ENCODE measurements around the gene ATP2A2. TPM values are rescaled to one million over a fixed set of nuclear protein-coding genes. Genes with fewer than 3 reads are reported as not detected.
A peak's percentile ranks its signal among the peaks of the same experiment; 100 is the strongest.

The ATP2A2 gene
- total and polyA plus RNA-seq, 2 of the 8 experiments (the other 6 are each of a cell fraction or from before 2014, with no cell fraction given) = 86.1 to 271 TPM

- no peak overlapping the region for H2BK120ac ChIP-seq (replicated peaks; ENCODE audit: low read depth, low read length)
- no peak overlapping the region for H3K18ac ChIP-seq (ENCODE audit: extremely low read depth, low read length)
- H3K14ac ChIP-seq (ENCODE audit: insufficient read length) = no peak overlapping the region
- H3K23ac ChIP-seq (ENCODE audit: insufficient read length) = no peak overlapping the region
- no peaks in the 10 kb centered on the region for H4K20me1 ChIP-seq (replicated peaks in 1 of 2; ENCODE audit: control insufficient read depth in 1 of 2, insufficient read depth in 2 of 2, low read length in 2 of 2)
- no peaks in the 10 kb centered on the region for H3K9me3 ChIP-seq (ENCODE audit: insufficient read depth in 2 of 2, low read depth in 1 of 2, low read length in 1 of 2)
- no peaks in the 10 kb centered on the region for H3K79me2 ChIP-seq (ENCODE audit: control insufficient read depth in 1 of 2, insufficient read depth in 2 of 2, low read length in 2 of 2)
- H2BK5ac ChIP-seq (ENCODE audit: low read depth, low read length) = no peak overlapping the region
- H3K4me2 ChIP-seq (ENCODE audit: insufficient read depth in 1 of 2, low read depth in 2 of 2, low read length in 2 of 2) = no peak overlapping the region
- peaks cover 0 to 4% (median 0%) of the 10 kb centered on the region in 4 experiments; a peak in 3 of 8 replicates for H3K36me3 ChIP-seq (ENCODE audit: control insufficient read depth in 2 of 4, insufficient read depth in 4 of 4, low read length in 3 of 4)
- TF ChIP-seq RAD21 (IDR thresholded peaks at IDR 0.05 in 1 of 2, conservative IDR thresholded peaks at IDR 0.05 in 1 of 2; ENCODE audit: low read depth in 2 of 2, low read length in 2 of 2) (peak; percentile 42 to 48), GABPA (IDR thresholded peaks at IDR 0.05; ENCODE audit: borderline replicate concordance, insufficient read depth, low read length) (no peak), CTCF (IDR thresholded peaks at IDR 0.05; ENCODE audit: control extremely low read depth in 1 of 3, insufficient read depth in 1 of 3, low read depth in 1 of 3, low read length in 3 of 3) (peak; percentile 38 to 71 (median 63))
- H2BK20ac ChIP-seq (ENCODE audit: low read length) = no peak overlapping the region
- H2AK5ac ChIP-seq (ENCODE audit: low read depth, low read length) = no peak overlapping the region
- H3K4me3 ChIP-seq (ENCODE audit: extremely low read depth in 1 of 4, insufficient read depth in 2 of 4, low read depth in 3 of 4, low read length in 4 of 4) = no peak overlapping the region
- no peaks in the 10 kb centered on the region for H3K27me3 ChIP-seq (replicated peaks in 1 of 4; ENCODE audit: control insufficient read depth in 3 of 4, extremely low read depth in 1 of 4, insufficient read depth in 3 of 4, low read length in 3 of 4)
- FAIRE-seq (peak; percentile 7), DNase-seq (ENCODE audit: low read depth in 1 of 2, low spot score in 2 of 2) (no peak)
- no peak overlapping the region for H2BK12ac ChIP-seq (ENCODE audit: low read depth, low read length)
- no peak overlapping the region for H3K4ac ChIP-seq (replicated peaks; ENCODE audit: insufficient read length, low read depth, low read length)
- no peak overlapping the region for H3K56ac ChIP-seq (replicated peaks; ENCODE audit: insufficient read length, low read depth, low read length)
- CTCF ChIA-PET (ENCODE audit: partially characterized antibody) = interaction anchor here (1.3 to 1.6 kb wide), 3 partner anchors 11 to 72 kb away, joined by 3 to 6 read pairs (median 5); no protein-coding TSS in a partner anchor
- no peaks in the 10 kb centered on the region for H3K79me1 ChIP-seq (ENCODE audit: low read depth, low read length)
- POLR2A ChIA-PET (ENCODE audit: partially characterized antibody) = interaction anchor here (3.9 to 8.1 kb wide), 2 partner anchors 11 to 17 kb away, joined by 20 to 48 read pairs; no protein-coding TSS in a partner anchor
- no peak overlapping the region for H2BK15ac ChIP-seq (ENCODE audit: low read length)
- H4K5ac ChIP-seq (ENCODE audit: insufficient read length, low read depth, low read length) = no peak overlapping the region
- 41% methylated on average over 3 of the region's 3 CpGs; no CpG with 5 or more reads in 1 of the 2 experiments for WGBS, 2 experiments (ENCODE audit: extremely low coverage in 1 of 2, insufficient coverage in 1 of 2, insufficient read length in 1 of 2, insufficient replicate concordance in 2 of 2, low coverage in 1 of 2, low lambda C conversion rate in 2 of 2, missing lambda C conversion rate in 1 of 2)
- no peak overlapping the region for H4K91ac ChIP-seq (replicated peaks; ENCODE audit: insufficient read length, low read length)
- H3K23me2 ChIP-seq (ENCODE audit: low read depth, low read length) = no peaks in the 10 kb centered on the region
- H3K4me1 ChIP-seq (replicated peaks in 1 of 4; ENCODE audit: control insufficient read depth in 3 of 4, insufficient read depth in 4 of 4, low read length in 3 of 4) = no peaks in the 10 kb centered on the region
- no peak overlapping the region for H3K27ac ChIP-seq (ENCODE audit: low read depth, low read length)
- no peak overlapping the region for H4K8ac ChIP-seq (ENCODE audit: extremely low read depth, insufficient read depth, low read length)
- H3K9ac ChIP-seq (replicated peaks in 1 of 4; ENCODE audit: extremely low read depth in 1 of 4, low read depth in 3 of 4, low read length in 3 of 4) = no peak overlapping the region
- H2AFZ ChIP-seq (ENCODE audit: low read length) = no peak overlapping the region
These were observed 74.0 kb downstream of the ATP2A2 start for GRCh38 chr12:110355073-110355472.
